H1 (cell line): ENCODE measurements around the gene LY6G6C. TPM values are rescaled to one million over a fixed set of nuclear protein-coding genes. Genes with fewer than 3 reads are reported as not detected.

Experiments
- CTCF ChIA-PET: fragments of 300-600 bp; sonication (Branson Sonifier 250); formaldehyde crosslinking; loops from one replicate; lab custom pipeline; 2021; ENCODE audit not compliant: partially characterized antibody; lab: Charles Lee
- POLR2A ChIA-PET: fragments of 300-600 bp; sonication (Branson Sonifier 250); formaldehyde crosslinking; loops from one replicate; lab custom pipeline; 2021; ENCODE audit warnings: inconsistent platforms; ENCODE audit not compliant: partially characterized antibody; lab: Charles Lee
- DNase-seq, 2 experiments: peaks; one replicate each; pipeline versions ENCODE4 v3.0.0 to v3.0.0-alpha.2; 2010 to 2022; ENCODE audit warnings: low spot score in 2 of 2, low read depth in 1 of 2, mixed read lengths in 1 of 2
- FAIRE-seq: peaks from 2 replicates; lab custom pipeline; 2011; peaks lifted over from hg19 to GRCh38; lab: Jason Lieb, UNC
- H2AFZ ChIP-seq: 2 replicates; pipeline ENCODE4 v1.8.1; 2012; ENCODE audit warnings: low read length, inconsistent platforms
- H2AK5ac ChIP-seq: 2 replicates; pipeline ENCODE4 v1.6.1; 2013; ENCODE audit warnings: low read depth, low read length
- H2BK120ac ChIP-seq: replicated peaks from 2 replicates; pipeline ENCODE3; 2013; ENCODE audit warnings: low read depth, low read length, inconsistent platforms
- H2BK12ac ChIP-seq: 2 replicates; pipeline ENCODE4 v1.6.1; 2013; ENCODE audit warnings: low read depth, low read length
- H2BK15ac ChIP-seq: 2 replicates; pipeline ENCODE4 v1.6.1; 2013; ENCODE audit warnings: low read length
- H2BK20ac ChIP-seq: 2 replicates; pipeline ENCODE4 v1.6.1; 2013; ENCODE audit warnings: low read length
- H2BK5ac ChIP-seq: 2 replicates; pipeline ENCODE4 v1.6.1; 2013; ENCODE audit warnings: low read depth, low read length
- H3K14ac ChIP-seq: 2 replicates; pipeline ENCODE4 v1.6.1; 2013; ENCODE audit warnings: inconsistent platforms; ENCODE audit not compliant: insufficient read length
- H3K18ac ChIP-seq: 2 replicates; pipeline ENCODE4 v1.6.1; 2013; ENCODE audit warnings: low read length; ENCODE audit errors: extremely low read depth
- H3K23ac ChIP-seq: 2 replicates; pipeline ENCODE4 v1.6.1; 2013; ENCODE audit warnings: inconsistent platforms; ENCODE audit not compliant: insufficient read length
- H3K23me2 ChIP-seq: 2 replicates; pipeline ENCODE4 v1.6.1; 2013; ENCODE audit warnings: low read depth, low read length
- H3K27ac ChIP-seq: 2 replicates; pipeline ENCODE4 v1.6.1; 2011; ENCODE audit warnings: low read depth, low read length, inconsistent platforms
- H3K27me3 ChIP-seq, 4 experiments: replicated peaks in 1 of 4; 1 replicate in 1 of 4; 2 replicates in 3 of 4; pipeline versions ENCODE4 v1.6.1 to v1.8.1; 2011 to 2013; ENCODE audit warnings: low read length in 3 of 4, mild to moderate bottlenecking in 3 of 4, inconsistent platforms in 2 of 4, mixed read lengths in 2 of 4, moderate library complexity in 1 of 4; ENCODE audit not compliant: control insufficient read depth in 3 of 4, insufficient read depth in 3 of 4; ENCODE audit errors: extremely low read depth in 1 of 4
- H3K36me3 ChIP-seq, 4 experiments: 2 replicates each; pipeline versions ENCODE4 v1.6.1 to v1.8.1; 2011 to 2013; ENCODE audit warnings: mild to moderate bottlenecking in 4 of 4, low read length in 3 of 4, moderate library complexity in 2 of 4, control low read depth in 1 of 4, inconsistent platforms in 1 of 4; ENCODE audit not compliant: insufficient read depth in 4 of 4, control insufficient read depth in 2 of 4
- H3K4ac ChIP-seq: replicated peaks from 2 replicates; pipeline ENCODE3; 2013; ENCODE audit warnings: low read length, low read depth, mixed read lengths, inconsistent platforms; ENCODE audit not compliant: insufficient read length
- H3K4me1 ChIP-seq, 4 experiments: replicated peaks in 1 of 4; 1 replicate in 1 of 4; 2 replicates in 3 of 4; pipeline versions ENCODE4 v1.6.1 to v1.8.1; 2011 to 2013; ENCODE audit warnings: low read length in 3 of 4, inconsistent platforms in 2 of 4, mixed read lengths in 1 of 4; ENCODE audit not compliant: insufficient read depth in 4 of 4, control insufficient read depth in 3 of 4
- H3K4me2 ChIP-seq, 2 experiments: 2 replicates each; pipeline versions ENCODE4 v1.6.1 to v1.8.1; 2011 to 2013; ENCODE audit warnings: low read depth in 2 of 2, low read length in 2 of 2, control low read depth in 1 of 2, inconsistent platforms in 1 of 2, mild to moderate bottlenecking in 1 of 2; ENCODE audit not compliant: insufficient read depth in 1 of 2
- H3K4me3 ChIP-seq, 4 experiments: fragments of 200-600, 300-600 bp in 1 of 4; sonication (generic), shearing (Covaris generic), sonication (Bioruptor Twin) in 1 of 4; 2 replicates each; pipeline versions ENCODE4 v1.5.1 to v1.8.1; 2011 to 2016; ENCODE audit warnings: low read length in 4 of 4, low read depth in 3 of 4, control low read depth in 2 of 4, inconsistent platforms in 2 of 4, mild to moderate bottlenecking in 2 of 4, mixed read lengths in 1 of 4, moderate library complexity in 1 of 4; ENCODE audit not compliant: insufficient read depth in 2 of 4; ENCODE audit errors: extremely low read depth in 1 of 4
- H3K56ac ChIP-seq: replicated peaks from 2 replicates; pipeline ENCODE3; 2013; ENCODE audit warnings: low read depth, mild to moderate bottlenecking, mixed read lengths, low read length, inconsistent platforms; ENCODE audit not compliant: insufficient read length
- H3K79me1 ChIP-seq: 2 replicates; pipeline ENCODE4 v1.6.1; 2013; ENCODE audit warnings: low read depth, low read length, control low read depth
- H3K79me2 ChIP-seq, 2 experiments: 2 replicates each; pipeline versions ENCODE4 v1.6.1 to v1.8.1; 2012 to 2013; ENCODE audit warnings: low read length in 2 of 2, mild to moderate bottlenecking in 2 of 2, inconsistent platforms in 1 of 2; ENCODE audit not compliant: insufficient read depth in 2 of 2, control insufficient read depth in 1 of 2
- H3K9ac ChIP-seq, 4 experiments: replicated peaks in 1 of 4; 1 replicate in 1 of 4; 2 replicates in 3 of 4; pipeline versions ENCODE4 v1.6.1 to v1.8.1; 2011 to 2013; ENCODE audit warnings: low read depth in 3 of 4, low read length in 3 of 4, control low read depth in 2 of 4, mild to moderate bottlenecking in 2 of 4, moderate library complexity in 2 of 4, inconsistent platforms in 1 of 4; ENCODE audit errors: extremely low read depth in 1 of 4
- H3K9me3 ChIP-seq, 2 experiments: 2 replicates each; pipeline versions ENCODE4 v1.6.1 to v1.8.1; 2012 to 2013; ENCODE audit warnings: mild to moderate bottlenecking in 2 of 2, moderate library complexity in 2 of 2, control low read depth in 1 of 2, inconsistent platforms in 1 of 2, low read depth in 1 of 2, low read length in 1 of 2, mixed read lengths in 1 of 2; ENCODE audit not compliant: insufficient read depth in 2 of 2
- H4K20me1 ChIP-seq, 2 experiments: replicated peaks in 1 of 2; 2 replicates each; pipeline versions ENCODE3 to v1.8.1; 2011 to 2013; ENCODE audit warnings: inconsistent platforms in 2 of 2, low read length in 2 of 2, mild to moderate bottlenecking in 1 of 2; ENCODE audit not compliant: insufficient read depth in 2 of 2, control insufficient read depth in 1 of 2
- H4K5ac ChIP-seq: 2 replicates; pipeline ENCODE4 v1.6.1; 2013; ENCODE audit warnings: low read length, low read depth, mixed read lengths, inconsistent platforms; ENCODE audit not compliant: insufficient read length
- H4K8ac ChIP-seq: 2 replicates; pipeline ENCODE4 v1.8.0; 2013; ENCODE audit warnings: mild to moderate bottlenecking, moderate library complexity, low read length, inconsistent platforms; ENCODE audit not compliant: insufficient read depth; ENCODE audit errors: extremely low read depth
- H4K91ac ChIP-seq: replicated peaks from 2 replicates; pipeline ENCODE3; 2013; ENCODE audit warnings: low read length, mixed read lengths, inconsistent platforms; ENCODE audit not compliant: insufficient read length
- FOSL1 ChIP-seq: IDR thresholded peaks from 2 replicates; pipeline ENCODE4 v1.6.1; 2011; ENCODE audit warnings: mild to moderate bottlenecking, low read depth, low read length, moderate library complexity; ENCODE audit not compliant: insufficient read depth
- JUN ChIP-seq: IDR thresholded peaks from 2 replicates; pipeline ENCODE4 v1.6.1; 2011; ENCODE audit warnings: low read depth, mild to moderate bottlenecking, improper control_type of control experiment, low read length
- KDM5A ChIP-seq: fragments of 200-600 bp; IDR thresholded peaks from 2 replicates; pipeline ENCODE4 v1.7.1; 2012; ENCODE audit warnings: mild to moderate bottlenecking, low read length, inconsistent platforms, mixed read lengths
- NRF1 ChIP-seq: IDR thresholded peaks from 2 replicates; pipeline ENCODE4 v1.6.1; 2011; ENCODE audit warnings: mild to moderate bottlenecking, low read depth, low read length, improper control_type of control experiment
- SAP30 ChIP-seq: fragments of 300-600 bp; sonication (generic); IDR thresholded peaks from 2 replicates; pipeline ENCODE4 v1.7.1; 2012; ENCODE audit warnings: low read length, moderate library complexity, mild to moderate bottlenecking, inconsistent platforms; ENCODE audit not compliant: insufficient read depth, insufficient replicate concordance
- TAF1 ChIP-seq: IDR thresholded peaks from 2 replicates; pipeline ENCODE4 v1.6.1; 2011; ENCODE audit warnings: mild to moderate bottlenecking, low read depth, low read length
- WGBS, 2 experiments: shearing (Covaris generic) in 1 of 2; methylation state at CpG; one replicate each; pipeline versions ENCODE4 v1.1.6 to v1.1.7; 2013 to 2015; ENCODE audit warnings: low lambda C conversion rate in 2 of 2, mixed read lengths in 2 of 2, inconsistent platforms in 1 of 2, low coverage in 1 of 2, missing lambda C conversion rate in 1 of 2; ENCODE audit not compliant: insufficient replicate concordance in 2 of 2, insufficient coverage in 1 of 2, insufficient read length in 1 of 2; ENCODE audit errors: extremely low coverage in 1 of 2, missing lambda C conversion rate in 1 of 2; 5-methylcytosine and 5-hydroxymethylcytosine counted together
- polyA plus RNA-seq, 7 experiments: library from polyadenylated mRNA; depleted of rRNA in 3 of 7; stranded (reverse) in 5 of 7; unstranded in 2 of 7; fragments of >200 nt in 5 of 7; fragments of 200-250 nt in 2 of 7; gene quantifications; 1 replicate in 5 of 7; 2 replicates in 1 of 7; 4 replicates in 1 of 7; pipeline versions ENCODE4 v1.2.1 to v1.2.3, GENCODE V29; 2011 to 2013; ENCODE audit warnings: missing spikeins in 2 of 7, mixed read lengths in 2 of 7
- total RNA-seq: library from RNA; stranded (reverse); fragmentation: NEBNext Ultra II Directional; extraction: Animal tissue kit (Norgen Biotek cat#: 25700); gene quantifications from 2 replicates; pipeline ENCODE4 v1.2.1, GENCODE V29; 2021

LY6G6C gene
- total and polyA plus RNA-seq, 2 of the 8 experiments (the other 6 are each of a cell fraction or from before 2014, with no cell fraction given), result 0.23 TPM; not detected in 1

DNA sequence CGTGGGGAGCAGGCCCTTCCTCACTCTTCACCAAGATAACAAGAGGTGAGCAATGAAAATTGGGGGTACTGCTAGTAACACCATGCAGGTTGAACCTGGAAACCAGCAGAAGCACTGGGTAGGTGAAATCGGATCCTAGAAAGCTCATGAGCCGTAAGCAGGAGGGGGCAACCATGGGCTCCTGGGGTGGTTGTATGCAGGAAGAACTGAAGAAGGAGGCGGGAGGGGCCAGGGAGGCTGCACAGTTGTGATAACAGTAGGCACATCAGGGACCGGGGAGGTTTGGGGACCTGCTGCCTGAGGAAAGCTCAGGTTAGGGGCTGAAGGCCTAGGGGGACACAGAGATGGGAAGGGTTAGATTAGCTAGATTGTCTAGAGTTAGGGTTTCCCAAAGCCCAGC lies 35.1 kb downstream of the LY6G6C start:
- no peak overlapping the region for H2AFZ ChIP-seq
- H3K36me3 ChIP-seq, result peaks cover 2 to 23% (median 15%) of the 10 kb centered on the region in 4 experiments; a peak in 5 of 8 replicates
- H4K8ac ChIP-seq, result no peak overlapping the region
- 87% methylated on average over 5 of the region's 5 CpGs; no CpG with 5 or more reads in 1 of the 2 experiments for WGBS, 2 experiments
- DNase-seq (no peak), FAIRE-seq (no peak)
- H2BK5ac ChIP-seq, result no peak overlapping the region
- H4K91ac ChIP-seq, result no peak overlapping the region
- H3K4me3 ChIP-seq, result no peak overlapping the region
- H2BK12ac ChIP-seq, result no peak overlapping the region
- no peak overlapping the region for H2AK5ac ChIP-seq
- no peak overlapping the region for H3K4me2 ChIP-seq
- no peak overlapping the region for H2BK15ac ChIP-seq
- peaks cover 3 to 10% (median 10%) of the 10 kb centered on the region in 4 experiments; a peak in 6 of 7 replicates for H3K27me3 ChIP-seq
- no peaks in the 10 kb centered on the region for H3K9me3 ChIP-seq
- peaks cover 6% of the 10 kb centered on the region; the same call in 1 of the 2 replicates for H3K23me2 ChIP-seq
- TF ChIP-seq TAF1 (no peak), SAP30 (no peak), KDM5A (no peak), NRF1 (no peak), JUN (no peak), FOSL1 (no peak)
- H4K20me1 ChIP-seq, result no peaks in the 10 kb centered on the region
- H3K79me2 ChIP-seq, result no peaks in the 10 kb centered on the region
- POLR2A ChIA-PET, result interaction anchor here (1.2 to 1.5 kb wide), 2 partner anchors 54 to 166 kb away, joined by 3 to 4 read pairs; no protein-coding TSS in a partner anchor
- no peak overlapping the region for H2BK20ac ChIP-seq
- no peak overlapping the region for H3K56ac ChIP-seq
- H3K27ac ChIP-seq, result no peak overlapping the region
- H2BK120ac ChIP-seq, result no peak overlapping the region
- H3K23ac ChIP-seq, result no peak overlapping the region
- H3K9ac ChIP-seq, result no peak overlapping the region
- CTCF ChIA-PET, result interaction anchor here (0.6 to 1.9 kb wide), 6 partner anchors 27 to 182 kb away, joined by 3 to 7 read pairs (median 4); partner anchors contain the start of gene LY6G6D
- H3K14ac ChIP-seq, result no peak overlapping the region
- H3K4me1 ChIP-seq, result peaks cover 0 to 5% (median 4%) of the 10 kb centered on the region in 4 experiments; a peak in 5 of 7 replicates
- H3K18ac ChIP-seq, result no peak overlapping the region
- H4K5ac ChIP-seq, result no peak overlapping the region
- H3K4ac ChIP-seq, result no peak overlapping the region
- no peaks in the 10 kb centered on the region for H3K79me1 ChIP-seq
